ENCODE results near the gene HOMER1. TPM values are rescaled to one million over a fixed set of nuclear protein-coding genes. Genes with fewer than 3 reads are reported as not detected.
A peak's percentile ranks its signal among the peaks of the same experiment; 100 is the strongest.

Gene HOMER1
- total RNA-seq, 1 donor from 2014 or later: 15.8 TPM

GRCh38 chr5:79508354-79508753 is 5.6 kb downstream of the HOMER1 start:
- H3K27ac Mint-ChIP-seq (ENCODE audit: unreplicated experiment): no peak overlapping the region
- peaks cover 65% of the 10 kb centered on the region for H3K4me1 Mint-ChIP-seq (ENCODE audit: low read depth)
- no peaks in the 10 kb centered on the region for H3K9me3 Mint-ChIP-seq (ENCODE audit: low read depth)
- H3K4me3 Mint-ChIP-seq (ENCODE audit: unreplicated experiment): no peak overlapping the region
- DNase-seq (ENCODE audit: low spot score): no peak
- no peak for TF ChIP-seq CTCF (IDR thresholded peaks at IDR 0.05)
- H3K27me3 Mint-ChIP-seq (ENCODE audit: low read depth): no peaks in the 10 kb centered on the region
- H3K36me3 Mint-ChIP-seq (ENCODE audit: low read depth): no peaks in the 10 kb centered on the region

GRCh38 chr5:79507251-79508205 is 6.4 kb downstream of the HOMER1 start:
- no peak for TF ChIP-seq CTCF (IDR thresholded peaks at IDR 0.05)
- H3K4me3 Mint-ChIP-seq (ENCODE audit: unreplicated experiment): peak overlapping the region; percentile 14
- H3K36me3 Mint-ChIP-seq (ENCODE audit: low read depth): no peaks in the 10 kb centered on the region
- peaks cover 62% of the 10 kb centered on the region for H3K4me1 Mint-ChIP-seq (ENCODE audit: low read depth)
- peak overlapping the region; percentile 85 for H3K27ac Mint-ChIP-seq (ENCODE audit: unreplicated experiment)
- DNase-seq (ENCODE audit: low spot score): no peak
- no peaks in the 10 kb centered on the region for H3K9me3 Mint-ChIP-seq (ENCODE audit: low read depth)
- no peaks in the 10 kb centered on the region for H3K27me3 Mint-ChIP-seq (ENCODE audit: low read depth)

GRCh38 chr5:79505138-79505537 is 8.8 kb downstream of the HOMER1 start:
- no peaks in the 10 kb centered on the region for H3K9me3 Mint-ChIP-seq (ENCODE audit: low read depth)
- no peaks in the 10 kb centered on the region for H3K36me3 Mint-ChIP-seq (ENCODE audit: low read depth)
- no peak for TF ChIP-seq CTCF (IDR thresholded peaks at IDR 0.05)
- no peak overlapping the region for H3K4me3 Mint-ChIP-seq (ENCODE audit: unreplicated experiment)
- no peak overlapping the region for H3K27ac Mint-ChIP-seq (ENCODE audit: unreplicated experiment)
- no peak for DNase-seq (ENCODE audit: low spot score)
- no peaks in the 10 kb centered on the region for H3K27me3 Mint-ChIP-seq (ENCODE audit: low read depth)
- H3K4me1 Mint-ChIP-seq (ENCODE audit: low read depth): peaks cover 42% of the 10 kb centered on the region

- peaks cover 38% of the 10 kb centered on the region for H3K4me1 Mint-ChIP-seq (ENCODE audit: low read depth)
- no peaks in the 10 kb centered on the region for H3K27me3 Mint-ChIP-seq (ENCODE audit: low read depth)
- H3K9me3 Mint-ChIP-seq (ENCODE audit: low read depth): no peaks in the 10 kb centered on the region
- H3K27ac Mint-ChIP-seq (ENCODE audit: unreplicated experiment): no peak overlapping the region
- DNase-seq (ENCODE audit: low spot score): no peak
- H3K36me3 Mint-ChIP-seq (ENCODE audit: low read depth): no peaks in the 10 kb centered on the region
- H3K4me3 Mint-ChIP-seq (ENCODE audit: unreplicated experiment): no peak overlapping the region
- no peak for TF ChIP-seq CTCF (IDR thresholded peaks at IDR 0.05)
Measured at GRCh38 chr5:79503794-79504495, 10.0 kb downstream of the HOMER1 start.

GRCh38 chr5:79499640-79500273 is 14.2 kb downstream of the HOMER1 start:
- no peaks in the 10 kb centered on the region for H3K36me3 Mint-ChIP-seq (ENCODE audit: low read depth)
- no peak for TF ChIP-seq CTCF (IDR thresholded peaks at IDR 0.05)
- H3K9me3 Mint-ChIP-seq (ENCODE audit: low read depth): no peaks in the 10 kb centered on the region
- H3K27me3 Mint-ChIP-seq (ENCODE audit: low read depth): no peaks in the 10 kb centered on the region
- DNase-seq (ENCODE audit: low spot score): no peak
- H3K4me3 Mint-ChIP-seq (ENCODE audit: unreplicated experiment): no peak overlapping the region
- peak overlapping the region; percentile 70 for H3K27ac Mint-ChIP-seq (ENCODE audit: unreplicated experiment)
- H3K4me1 Mint-ChIP-seq (ENCODE audit: low read depth): peaks cover 22% of the 10 kb centered on the region
